ENCODE results near the gene PGC. TPM values are rescaled to one million over a fixed set of nuclear protein-coding genes. Genes with fewer than 3 reads are reported as not detected.

PGC gene
- total RNA-seq, 1 donor from 2014 or later = not detected

DNA sequence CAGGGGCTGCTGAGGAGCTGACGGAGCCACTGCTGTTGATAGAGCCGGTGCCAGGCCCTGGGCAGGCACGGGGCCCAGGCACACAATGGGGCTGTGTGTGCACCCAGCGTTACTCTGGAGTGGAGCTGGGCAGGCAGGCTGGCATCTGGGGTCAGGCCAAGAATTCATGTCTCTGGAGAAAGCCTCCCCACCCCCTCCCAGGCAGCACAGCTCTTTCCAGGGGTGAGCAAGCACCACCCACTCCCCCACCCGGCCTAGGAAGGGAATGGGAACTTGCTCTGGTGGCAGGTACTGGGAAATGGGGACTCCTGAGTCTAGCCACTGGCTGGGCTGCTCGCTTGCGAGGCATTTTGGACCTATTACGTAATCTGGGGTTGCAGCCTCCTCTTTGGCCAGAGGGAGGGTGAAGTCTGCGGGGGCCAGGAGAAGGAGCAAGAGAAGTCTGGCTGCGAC, 34.5 kb downstream of the PGC start:
- H3K36me3 ChIP-seq (ENCODE audit: control insufficient read depth, insufficient read depth, low read length) = no peaks in the 10 kb centered on the region
- no peaks in the 10 kb centered on the region for H3K27me3 ChIP-seq (ENCODE audit: control insufficient read depth, insufficient read depth, low read length)
- no peak overlapping the region for H3K4me3 ChIP-seq (ENCODE audit: low read depth, low read length)
- TF ChIP-seq, protein P1, sequence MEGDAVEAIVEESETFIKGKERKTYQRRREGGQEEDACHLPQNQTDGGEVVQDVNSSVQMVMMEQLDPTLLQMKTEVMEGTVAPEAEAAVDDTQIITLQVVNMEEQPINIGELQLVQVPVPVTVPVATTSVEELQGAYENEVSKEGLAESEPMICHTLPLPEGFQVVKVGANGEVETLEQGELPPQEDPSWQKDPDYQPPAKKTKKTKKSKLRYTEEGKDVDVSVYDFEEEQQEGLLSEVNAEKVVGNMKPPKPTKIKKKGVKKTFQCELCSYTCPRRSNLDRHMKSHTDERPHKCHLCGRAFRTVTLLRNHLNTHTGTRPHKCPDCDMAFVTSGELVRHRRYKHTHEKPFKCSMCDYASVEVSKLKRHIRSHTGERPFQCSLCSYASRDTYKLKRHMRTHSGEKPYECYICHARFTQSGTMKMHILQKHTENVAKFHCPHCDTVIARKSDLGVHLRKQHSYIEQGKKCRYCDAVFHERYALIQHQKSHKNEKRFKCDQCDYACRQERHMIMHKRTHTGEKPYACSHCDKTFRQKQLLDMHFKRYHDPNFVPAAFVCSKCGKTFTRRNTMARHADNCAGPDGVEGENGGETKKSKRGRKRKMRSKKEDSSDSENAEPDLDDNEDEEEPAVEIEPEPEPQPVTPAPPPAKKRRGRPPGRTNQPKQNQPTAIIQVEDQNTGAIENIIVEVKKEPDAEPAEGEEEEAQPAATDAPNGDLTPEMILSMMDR (IDR thresholded peaks at IDR 0.05; ENCODE audit: insufficient read depth, low read length, poor library complexity, severe bottlenecking) = no peak
- DNase-seq (ENCODE audit: low read depth) = no peak

DNA sequence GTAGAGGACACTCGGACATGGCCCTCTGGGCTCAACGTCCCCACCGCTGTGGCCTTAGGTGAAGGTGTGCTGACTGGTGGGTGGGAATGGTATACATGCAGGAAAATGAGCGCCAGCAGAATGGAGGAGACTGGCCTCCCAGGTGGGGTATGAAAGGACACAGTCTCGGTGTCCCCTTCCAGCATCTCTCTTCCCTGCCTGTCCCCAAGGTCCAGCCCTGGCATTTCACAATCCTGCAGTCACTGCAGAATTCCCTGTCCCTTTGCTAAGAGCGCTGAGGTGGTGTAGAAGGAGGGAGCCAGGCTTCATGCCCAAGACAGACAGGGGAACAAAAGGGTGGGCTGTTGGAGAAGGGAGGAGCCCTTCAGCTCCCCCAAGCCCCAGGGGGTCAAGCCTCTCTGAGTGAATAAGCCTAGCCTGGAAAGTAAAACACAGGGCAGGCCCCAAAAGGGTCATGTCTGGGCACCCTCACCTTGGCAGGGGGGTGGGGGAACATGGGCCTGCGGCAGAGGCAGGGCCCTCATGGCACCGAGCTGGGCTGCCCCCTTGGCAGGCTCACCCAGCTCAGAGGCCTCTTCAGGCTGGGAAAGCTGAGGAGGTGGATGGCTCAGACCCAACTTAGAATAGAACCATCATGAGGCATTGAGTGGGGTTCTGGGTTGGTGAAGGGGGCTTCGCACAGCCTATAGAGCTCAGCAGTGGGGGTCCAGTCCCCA, 35.7 kb downstream of the PGC start:
- H3K36me3 ChIP-seq (ENCODE audit: control insufficient read depth, insufficient read depth, low read length) = no peaks in the 10 kb centered on the region
- no peak for DNase-seq (ENCODE audit: low read depth)
- TF ChIP-seq, protein P1 (IDR thresholded peaks at IDR 0.05; ENCODE audit: insufficient read depth, low read length, poor library complexity, severe bottlenecking) = no peak

DNA sequence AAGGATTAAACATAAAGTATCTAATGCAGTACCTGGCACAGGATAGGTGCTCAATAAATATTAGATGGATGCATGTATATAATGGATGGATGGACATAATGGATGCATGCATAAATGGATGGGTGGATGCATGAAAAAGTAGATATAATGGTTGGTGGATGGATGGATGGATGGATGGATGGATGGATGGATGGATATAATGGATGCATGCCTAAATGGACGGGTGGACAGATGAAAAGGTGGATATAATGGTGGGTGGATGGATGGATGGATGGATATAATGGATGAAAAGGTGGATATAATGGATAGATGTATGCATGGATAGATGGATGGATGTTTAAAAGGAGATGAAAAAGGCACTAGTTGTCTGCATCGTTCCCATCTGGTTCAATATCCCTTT, 37.8 kb downstream of the PGC start:
- H3K36me3 ChIP-seq (ENCODE audit: control insufficient read depth, insufficient read depth, low read length) = no peaks in the 10 kb centered on the region
- H3K27me3 ChIP-seq (ENCODE audit: control insufficient read depth, insufficient read depth, low read length) = no peaks in the 10 kb centered on the region
- no peak overlapping the region for H3K4me3 ChIP-seq (ENCODE audit: low read depth, low read length)
- TF ChIP-seq, protein P1 (IDR thresholded peaks at IDR 0.05; ENCODE audit: insufficient read depth, low read length, poor library complexity, severe bottlenecking) = no peak
- DNase-seq (ENCODE audit: low read depth) = no peak

More for the DNA sequence above, 35.7 kb downstream of the PGC start:
- no peak overlapping the region for H3K4me3 ChIP-seq (ENCODE audit: low read depth, low read length)
- H3K27me3 ChIP-seq (ENCODE audit: control insufficient read depth, insufficient read depth, low read length) = no peaks in the 10 kb centered on the region

DNA sequence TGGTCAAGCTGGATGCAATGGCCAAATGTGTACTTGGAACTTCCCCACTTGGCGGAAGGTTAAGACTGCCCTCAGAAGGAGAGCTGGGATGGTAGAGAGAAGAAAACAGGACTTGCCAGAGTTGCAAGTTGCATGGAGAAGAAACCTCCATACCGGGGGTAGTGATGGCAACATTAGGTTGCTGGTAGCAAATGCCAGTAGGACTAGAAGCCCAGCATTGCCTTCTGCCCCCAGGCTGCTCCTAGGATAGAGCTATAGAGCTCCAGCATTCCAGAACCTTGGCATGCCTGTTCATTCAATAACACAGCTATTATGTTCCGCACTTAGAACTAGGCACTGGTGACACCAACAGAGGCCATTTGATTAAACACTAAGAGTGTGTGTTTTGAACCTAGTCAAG, 38.3 kb downstream of the PGC start:
- Histone ChIP-seq H3K4me3 (ENCODE audit: low read depth, low read length) (no peak overlapping the region), H3K27me3 (ENCODE audit: control insufficient read depth, insufficient read depth, low read length) (no peaks in the 10 kb centered on the region), H3K36me3 (ENCODE audit: control insufficient read depth, insufficient read depth, low read length) (no peaks in the 10 kb centered on the region)
- no peak for DNase-seq (ENCODE audit: low read depth)
- TF ChIP-seq, protein P1 (IDR thresholded peaks at IDR 0.05; ENCODE audit: insufficient read depth, low read length, poor library complexity, severe bottlenecking) = no peak

DNA sequence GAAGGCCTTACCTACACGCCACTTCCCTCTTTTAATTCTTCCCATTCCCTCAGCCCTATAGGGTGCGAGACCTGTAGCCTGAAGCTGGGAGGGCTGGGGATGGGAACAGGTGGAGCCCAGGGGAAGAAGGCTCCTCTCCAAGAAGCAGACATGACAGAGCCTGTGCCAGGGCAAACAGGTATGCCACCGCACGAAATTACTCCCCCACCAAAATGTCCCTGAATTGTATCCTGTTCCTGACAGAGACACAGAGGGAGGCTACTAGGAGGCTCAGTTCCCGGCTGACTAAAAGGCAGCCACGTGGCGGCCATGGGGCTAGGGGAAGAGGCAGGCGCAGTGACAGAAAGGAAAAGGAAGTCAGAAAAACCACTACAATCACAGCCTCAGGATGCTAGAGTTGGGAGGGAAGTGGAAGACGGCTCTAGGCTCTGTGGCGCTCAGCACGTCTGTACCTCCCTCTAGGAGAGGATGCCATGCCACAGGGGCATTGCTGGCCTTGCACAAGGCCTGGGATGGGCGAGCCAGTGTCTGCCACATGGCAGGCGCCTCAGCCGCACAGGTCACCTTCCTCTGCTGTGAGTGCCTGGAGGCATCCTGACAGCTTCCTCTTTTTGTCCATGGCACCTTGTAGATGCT, 39.5 kb downstream of the PGC start:
- TF ChIP-seq, protein P1 (IDR thresholded peaks at IDR 0.05; ENCODE audit: insufficient read depth, low read length, poor library complexity, severe bottlenecking) = no peak
- no peaks in the 10 kb centered on the region for H3K27me3 ChIP-seq (ENCODE audit: control insufficient read depth, insufficient read depth, low read length)
- no peak overlapping the region for H3K4me3 ChIP-seq (ENCODE audit: low read depth, low read length)
- H3K36me3 ChIP-seq (ENCODE audit: control insufficient read depth, insufficient read depth, low read length) = no peaks in the 10 kb centered on the region
- no peak for DNase-seq (ENCODE audit: low read depth)

All from kidney epithelial cell (primary cell).